ENCODE measurements around the gene EXOC3L4.
"Not testable (repeated sequence)": the region's sequence is repeated elsewhere in the genome, so short reads cannot be mapped to it uniquely, and the experiment has no call there.

Gene EXOC3L4

GRCh38 chr14:103108749-103109207 lies 14.3 kb downstream of the EXOC3L4 start:
- no peak for DNase-seq

- DNase-seq = no peak
Measured at GRCh38 chr14:103109535-103110441, 15.3 kb downstream of the EXOC3L4 start.

- no peak for DNase-seq
Measured at GRCh38 chr14:103110681-103111231, 16.2 kb downstream of the EXOC3L4 start.

- DNase-seq = no peak
Measured at GRCh38 chr14:103111232-103111868, 16.8 kb downstream of the EXOC3L4 start.

- DNase-seq = no peak
Measured at GRCh38 chr14:103112400-103113243, 18.1 kb downstream of the EXOC3L4 start.

GRCh38 chr14:103113303-103113702 lies 18.8 kb downstream of the EXOC3L4 start:
- DNase-seq = no peak

- DNase-seq = no peak
Measured at GRCh38 chr14:103113774-103114173, 19.2 kb downstream of the EXOC3L4 start.

GRCh38 chr14:103115086-103115679 lies 20.7 kb downstream of the EXOC3L4 start:
- DNase-seq = not testable (repeated sequence)

- DNase-seq = no peak
Measured at GRCh38 chr14:103115845-103116572, 21.5 kb downstream of the EXOC3L4 start.

GRCh38 chr14:103116636-103117035 lies 22.1 kb downstream of the EXOC3L4 start:
- DNase-seq = no peak

GRCh38 chr14:103117499-103117898 lies 23.0 kb downstream of the EXOC3L4 start:
- not testable (repeated sequence) for DNase-seq

- no peak for DNase-seq
Measured at GRCh38 chr14:103118018-103118662, 23.6 kb downstream of the EXOC3L4 start.

- DNase-seq = no peak
Measured at GRCh38 chr14:103118663-103119404, 24.3 kb downstream of the EXOC3L4 start.

GRCh38 chr14:103119527-103119926 lies 25.0 kb downstream of the EXOC3L4 start:
- not testable (repeated sequence) for DNase-seq

GRCh38 chr14:103121121-103121845 lies 26.8 kb downstream of the EXOC3L4 start:
- no peak for DNase-seq

- peak; percentile 13 for DNase-seq
Measured at GRCh38 chr14:103121846-103122584, 27.5 kb downstream of the EXOC3L4 start.

- DNase-seq = no peak
Measured at GRCh38 chr14:103122585-103122946, 28.0 kb downstream of the EXOC3L4 start.

- DNase-seq = no peak
Measured at GRCh38 chr14:103122947-103123633, 28.6 kb downstream of the EXOC3L4 start, which contains the start of gene TNFAIP2. TNFAIP2 (plus strand) TSS chr14:103123461; CDS start chr14:103126458, 2,997 bp downstream.

Measured in NCI-H446 treated with DMSO at 0.1 percent for 48 hours (cell line).